ENCODE measurements around the gene CDH13.

DNA sequence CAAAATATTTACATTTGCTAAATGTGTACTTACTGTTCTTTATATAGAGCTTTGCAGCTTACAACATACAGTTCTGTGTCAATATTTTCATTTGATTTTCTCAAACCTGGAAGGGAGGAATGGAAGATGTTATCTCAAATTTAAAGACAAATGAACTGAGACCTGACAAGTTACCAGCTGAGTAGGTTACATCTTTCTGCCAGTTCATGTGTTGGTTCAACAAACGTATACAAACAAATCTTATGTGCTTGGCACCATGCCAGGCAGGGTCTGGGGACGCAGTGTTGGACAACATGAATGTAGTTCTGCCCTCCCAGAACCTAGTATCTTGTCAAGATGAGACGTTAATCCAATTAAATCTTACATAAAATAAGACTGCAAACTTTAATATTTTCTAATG is 673.6 kb downstream of the CDH13 start:
- TF ChIP-seq EZH2 (IDR thresholded peaks at IDR 0.05): no peak
- no peak for TF ChIP-seq POLR2AphosphoS5 (IDR thresholded peaks at IDR 0.05; ENCODE audit: borderline replicate concordance, low read depth, low read length)
- no peak for TF ChIP-seq FOXP2 (optimal IDR thresholded peaks at IDR 0.05; ENCODE audit: control extremely low read depth, extremely low read length, insufficient read depth)

Data from SK-N-MC (cell line).